ENCODE results near the gene GALM. TPM values are rescaled to one million over a fixed set of nuclear protein-coding genes. Genes with fewer than 3 reads are reported as not detected.

GALM gene
- total and polyA plus RNA-seq, 10 of the 15 experiments (the other 5 are each of a cell fraction or from before 2014, with no cell fraction given) = 1.1 to 4.0 (median 1.7) TPM

DNA sequence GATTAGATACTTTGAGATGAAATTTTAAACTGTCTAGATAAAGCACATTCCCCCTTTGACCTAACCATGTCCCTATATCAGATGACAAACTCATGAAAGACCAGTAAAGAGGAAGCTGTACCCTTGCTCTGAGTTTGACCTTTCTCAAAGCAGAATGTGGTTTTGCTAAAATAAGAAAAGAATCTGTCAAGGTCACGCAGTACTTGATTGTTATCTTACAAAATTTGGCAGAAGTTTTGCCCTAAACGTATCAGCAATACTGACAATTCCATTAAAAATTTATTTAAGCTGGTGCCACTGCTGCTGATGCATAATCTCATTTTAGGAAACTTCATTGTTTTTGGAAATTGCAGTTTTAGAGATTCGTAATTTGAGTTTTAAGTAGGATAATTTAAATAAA lies 31.2 kb upstream of the GALM start (continued):
- TF ChIP-seq, protein P1, sequence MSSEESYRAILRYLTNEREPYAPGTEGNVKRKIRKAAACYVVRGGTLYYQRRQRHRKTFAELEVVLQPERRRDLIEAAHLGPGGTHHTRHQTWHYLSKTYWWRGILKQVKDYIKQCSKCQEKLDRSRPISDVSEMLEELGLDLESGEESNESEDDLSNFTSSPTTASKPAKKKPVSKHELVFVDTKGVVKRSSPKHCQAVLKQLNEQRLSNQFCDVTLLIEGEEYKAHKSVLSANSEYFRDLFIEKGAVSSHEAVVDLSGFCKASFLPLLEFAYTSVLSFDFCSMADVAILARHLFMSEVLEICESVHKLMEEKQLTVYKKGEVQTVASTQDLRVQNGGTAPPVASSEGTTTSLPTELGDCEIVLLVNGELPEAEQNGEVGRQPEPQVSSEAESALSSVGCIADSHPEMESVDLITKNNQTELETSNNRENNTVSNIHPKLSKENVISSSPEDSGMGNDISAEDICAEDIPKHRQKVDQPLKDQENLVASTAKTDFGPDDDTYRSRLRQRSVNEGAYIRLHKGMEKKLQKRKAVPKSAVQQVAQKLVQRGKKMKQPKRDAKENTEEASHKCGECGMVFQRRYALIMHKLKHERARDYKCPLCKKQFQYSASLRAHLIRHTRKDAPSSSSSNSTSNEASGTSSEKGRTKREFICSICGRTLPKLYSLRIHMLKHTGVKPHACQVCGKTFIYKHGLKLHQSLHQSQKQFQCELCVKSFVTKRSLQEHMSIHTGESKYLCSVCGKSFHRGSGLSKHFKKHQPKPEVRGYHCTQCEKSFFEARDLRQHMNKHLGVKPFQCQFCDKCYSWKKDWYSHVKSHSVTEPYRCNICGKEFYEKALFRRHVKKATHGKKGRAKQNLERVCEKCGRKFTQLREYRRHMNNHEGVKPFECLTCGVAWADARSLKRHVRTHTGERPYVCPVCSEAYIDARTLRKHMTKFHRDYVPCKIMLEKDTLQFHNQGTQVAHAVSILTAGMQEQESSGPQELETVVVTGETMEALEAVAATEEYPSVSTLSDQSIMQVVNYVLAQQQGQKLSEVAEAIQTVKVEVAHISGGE (CRISPR knock-in tag; IDR thresholded peaks at IDR 0.05) = no peak
- peak; percentile 87 to 93 for TF ChIP-seq EP300 (IDR thresholded peaks at IDR 0.05; ENCODE audit: borderline replicate concordance in 1 of 2, control insufficient read depth in 1 of 2, low read depth in 2 of 2, low read length in 2 of 2)
- TF ChIP-seq, protein P2, sequence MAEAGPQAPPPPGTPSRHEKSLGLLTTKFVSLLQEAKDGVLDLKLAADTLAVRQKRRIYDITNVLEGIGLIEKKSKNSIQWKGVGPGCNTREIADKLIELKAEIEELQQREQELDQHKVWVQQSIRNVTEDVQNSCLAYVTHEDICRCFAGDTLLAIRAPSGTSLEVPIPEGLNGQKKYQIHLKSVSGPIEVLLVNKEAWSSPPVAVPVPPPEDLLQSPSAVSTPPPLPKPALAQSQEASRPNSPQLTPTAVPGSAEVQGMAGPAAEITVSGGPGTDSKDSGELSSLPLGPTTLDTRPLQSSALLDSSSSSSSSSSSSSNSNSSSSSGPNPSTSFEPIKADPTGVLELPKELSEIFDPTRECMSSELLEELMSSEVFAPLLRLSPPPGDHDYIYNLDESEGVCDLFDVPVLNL (IDR thresholded peaks at IDR 0.05; ENCODE audit: low read depth, low read length) = no peak
- TF ChIP-seq, protein P3, sequence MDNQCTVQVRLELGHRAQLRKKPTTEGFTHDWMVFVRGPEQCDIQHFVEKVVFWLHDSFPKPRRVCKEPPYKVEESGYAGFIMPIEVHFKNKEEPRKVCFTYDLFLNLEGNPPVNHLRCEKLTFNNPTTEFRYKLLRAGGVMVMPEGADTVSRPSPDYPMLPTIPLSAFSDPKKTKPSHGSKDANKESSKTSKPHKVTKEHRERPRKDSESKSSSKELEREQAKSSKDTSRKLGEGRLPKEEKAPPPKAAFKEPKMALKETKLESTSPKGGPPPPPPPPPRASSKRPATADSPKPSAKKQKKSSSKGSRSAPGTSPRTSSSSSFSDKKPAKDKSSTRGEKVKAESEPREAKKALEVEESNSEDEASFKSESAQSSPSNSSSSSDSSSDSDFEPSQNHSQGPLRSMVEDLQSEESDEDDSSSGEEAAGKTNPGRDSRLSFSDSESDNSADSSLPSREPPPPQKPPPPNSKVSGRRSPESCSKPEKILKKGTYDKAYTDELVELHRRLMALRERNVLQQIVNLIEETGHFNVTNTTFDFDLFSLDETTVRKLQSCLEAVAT (IDR thresholded peaks at IDR 0.05) = 0 out of 2 replicates have a peak, but pooled peaks have one; percentile 32
- 0 out of 2 replicates have a peak, but pooled peaks have one; percentile 45 for TF ChIP-seq PML (IDR thresholded peaks at IDR 0.05; ENCODE audit: low read length)
- peak; percentile 47; the same call in 1 of the 2 replicates for TF ChIP-seq SMARCA5 (IDR thresholded peaks at IDR 0.05)
- no peak for TF ChIP-seq RB1 (IDR thresholded peaks at IDR 0.05; ENCODE audit: borderline replicate concordance)
- TF ChIP-seq DPF2 (IDR thresholded peaks at IDR 0.05) = peak; percentile 84
- 0 out of 2 replicates have a peak, but pooled peaks have one; percentile 54 for TF ChIP-seq ASH2L (IDR thresholded peaks at IDR 0.05; ENCODE audit: borderline replicate concordance, low read depth)
- TF ChIP-seq MEF2B (IDR thresholded peaks at IDR 0.05; ENCODE audit: partially characterized antibody, poor library complexity, severe bottlenecking) = peak; percentile 93
- peak; percentile 67 for TF ChIP-seq SPI1 (IDR thresholded peaks at IDR 0.05; ENCODE audit: borderline replicate concordance, insufficient read depth, low read depth, low read length)
- TF ChIP-seq RAD21 (IDR thresholded peaks at IDR 0.05; ENCODE audit: insufficient read depth, low read depth, low read length) = peak; percentile 12; the same call in 1 of the 2 replicates
- TF ChIP-seq NR2C1 (IDR thresholded peaks at IDR 0.05) = peak; percentile 66
- TF ChIP-seq STAT3 (IDR thresholded peaks at IDR 0.05; ENCODE audit: low read depth, low read length) = peak; percentile 53; the same call in 1 of the 2 replicates
- TF ChIP-seq, protein P4, sequence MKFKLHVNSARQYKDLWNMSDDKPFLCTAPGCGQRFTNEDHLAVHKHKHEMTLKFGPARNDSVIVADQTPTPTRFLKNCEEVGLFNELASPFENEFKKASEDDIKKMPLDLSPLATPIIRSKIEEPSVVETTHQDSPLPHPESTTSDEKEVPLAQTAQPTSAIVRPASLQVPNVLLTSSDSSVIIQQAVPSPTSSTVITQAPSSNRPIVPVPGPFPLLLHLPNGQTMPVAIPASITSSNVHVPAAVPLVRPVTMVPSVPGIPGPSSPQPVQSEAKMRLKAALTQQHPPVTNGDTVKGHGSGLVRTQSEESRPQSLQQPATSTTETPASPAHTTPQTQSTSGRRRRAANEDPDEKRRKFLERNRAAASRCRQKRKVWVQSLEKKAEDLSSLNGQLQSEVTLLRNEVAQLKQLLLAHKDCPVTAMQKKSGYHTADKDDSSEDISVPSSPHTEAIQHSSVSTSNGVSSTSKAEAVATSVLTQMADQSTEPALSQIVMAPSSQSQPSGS (IDR thresholded peaks at IDR 0.05; ENCODE audit: low read length) = peak; percentile 88
- no peak for TF ChIP-seq TCF3 (IDR thresholded peaks at IDR 0.05; ENCODE audit: borderline replicate concordance, insufficient read depth, low read depth, low read length)
- peak; percentile 61; the same call in 1 of the 2 replicates for TF ChIP-seq PAX5 (IDR thresholded peaks at IDR 0.05; ENCODE audit: borderline replicate concordance, low read depth, low read length)
- 0 out of 2 replicates have a peak, but pooled peaks have one; percentile 41 for TF ChIP-seq RCOR1 (conservative IDR thresholded peaks at IDR 0.05; ENCODE audit: low read depth, low read length)
- TF ChIP-seq CBFB (IDR thresholded peaks at IDR 0.05; ENCODE audit: low read depth) = peak; percentile 64; the same call in 1 of the 2 replicates
- TF ChIP-seq, protein P5, sequence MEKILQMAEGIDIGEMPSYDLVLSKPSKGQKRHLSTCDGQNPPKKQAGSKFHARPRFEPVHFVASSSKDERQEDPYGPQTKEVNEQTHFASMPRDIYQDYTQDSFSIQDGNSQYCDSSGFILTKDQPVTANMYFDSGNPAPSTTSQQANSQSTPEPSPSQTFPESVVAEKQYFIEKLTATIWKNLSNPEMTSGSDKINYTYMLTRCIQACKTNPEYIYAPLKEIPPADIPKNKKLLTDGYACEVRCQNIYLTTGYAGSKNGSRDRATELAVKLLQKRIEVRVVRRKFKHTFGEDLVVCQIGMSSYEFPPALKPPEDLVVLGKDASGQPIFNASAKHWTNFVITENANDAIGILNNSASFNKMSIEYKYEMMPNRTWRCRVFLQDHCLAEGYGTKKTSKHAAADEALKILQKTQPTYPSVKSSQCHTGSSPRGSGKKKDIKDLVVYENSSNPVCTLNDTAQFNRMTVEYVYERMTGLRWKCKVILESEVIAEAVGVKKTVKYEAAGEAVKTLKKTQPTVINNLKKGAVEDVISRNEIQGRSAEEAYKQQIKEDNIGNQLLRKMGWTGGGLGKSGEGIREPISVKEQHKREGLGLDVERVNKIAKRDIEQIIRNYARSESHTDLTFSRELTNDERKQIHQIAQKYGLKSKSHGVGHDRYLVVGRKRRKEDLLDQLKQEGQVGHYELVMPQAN (conservative IDR thresholded peaks at IDR 0.05) = no peak
- TF ChIP-seq ESRRA (IDR thresholded peaks at IDR 0.05; ENCODE audit: low read length) = peak; percentile 99
